ENCODE measurements around the gene LDLRAD4. TPM values are rescaled to one million over a fixed set of nuclear protein-coding genes. Genes with fewer than 3 reads are reported as not detected.

Gene LDLRAD4
- total and polyA plus RNA-seq, 2 donors (not counting 1 experiment from before 2014, with no cell fraction given): 13.9 to 35.7 TPM

- H3K4me2 ChIP-seq (replicated peaks; ENCODE audit: low read depth, low read length, poor library complexity, severe bottlenecking): no peak overlapping the region
- H3K27ac ChIP-seq (ENCODE audit: low read length in 2 of 2): no peak overlapping the region
- ATAC-seq (ENCODE audit: low read depth) (no peak), DNase-seq (no peak)
- intact Hi-C loops (cut with micrococcal nuclease): no loop called here
- WGBS (ENCODE audit: insufficient coverage): 84% methylated on average over 10 of the region's 10 CpGs
- POLR2A ChIA-PET: no interaction called here
- no peak overlapping the region for H3K4me3 ChIP-seq (ENCODE audit: control extremely low read depth in 1 of 5, extremely low read depth in 1 of 5, insufficient read depth in 1 of 5, low read depth in 2 of 5, low read length in 4 of 5)
- Mint-ChIP-seq H3K27ac (no peak overlapping the region), H3K27me3 (peaks cover 5% of the 10 kb centered on the region), H3K4me3 (no peak overlapping the region), H3K9me3 (ENCODE audit: insufficient read depth) (no peaks in the 10 kb centered on the region), H3K4me1 (peaks cover 15% of the 10 kb centered on the region)
- H3K79me2 ChIP-seq (ENCODE audit: control insufficient read depth, insufficient read depth, low read length): peaks cover 59% of the 10 kb centered on the region
- TF ChIP-seq EZH2 (IDR thresholded peaks at IDR 0.05; ENCODE audit: borderline replicate concordance, insufficient read depth, low read depth, low read length, poor library complexity, severe bottlenecking) (no peak), CTCF (IDR thresholded peaks at IDR 0.05) (no peak)
- peaks cover 0 to 4% of the 10 kb centered on the region in 2 experiments for H3K36me3 ChIP-seq (replicated peaks in 1 of 2; ENCODE audit: control extremely low read depth in 1 of 2, control insufficient read depth in 1 of 2, extremely low read depth in 1 of 2, insufficient read depth in 2 of 2, low read length in 1 of 2)
- H3K27me3 ChIP-seq (replicated peaks in 1 of 4; ENCODE audit: control extremely low read depth in 1 of 4, control insufficient read depth in 3 of 4, insufficient read depth in 4 of 4, low read length in 3 of 4): no peaks in the 10 kb centered on the region
- CTCF ChIA-PET: interaction anchor here (1.6 to 3.3 kb wide), 2 partner anchors 10 to 11 kb away, joined by 3 to 26 read pairs; no protein-coding TSS in a partner anchor
- H3K9ac ChIP-seq (ENCODE audit: low read length): no peak overlapping the region
- H3K4me1 ChIP-seq (ENCODE audit: control insufficient read depth in 2 of 2, insufficient read depth in 2 of 2, low read length in 2 of 2): peaks cover 20 to 21% of the 10 kb centered on the region in 2 donors
- H4K20me1 ChIP-seq (ENCODE audit: control insufficient read depth, insufficient read depth, low read length, poor library complexity, severe bottlenecking): no peaks in the 10 kb centered on the region
- H2AFZ ChIP-seq (ENCODE audit: insufficient read depth, low read depth, low read length, poor library complexity, severe bottlenecking): no peak overlapping the region
- peaks cover 0 to 15% (median 4%) of the 10 kb centered on the region in 3 donors for H3K9me3 ChIP-seq (ENCODE audit: control extremely low read depth in 1 of 3, control insufficient read depth in 2 of 3, insufficient read depth in 1 of 3, low read length in 2 of 3)
Observed at GRCh38 chr18:13547347-13547746, 328.8 kb downstream of the LDLRAD4 start.

GRCh38 chr18:13548106-13548819 lies 329.7 kb downstream of the LDLRAD4 start:
- Histone ChIP-seq H3K79me2 (ENCODE audit: control insufficient read depth, insufficient read depth, low read length) (peaks cover 54% of the 10 kb centered on the region), H3K36me3 (replicated peaks in 1 of 2; ENCODE audit: control extremely low read depth in 1 of 2, control insufficient read depth in 1 of 2, extremely low read depth in 1 of 2, insufficient read depth in 2 of 2, low read length in 1 of 2) (peaks cover 0 to 3% of the 10 kb centered on the region in 2 experiments), H3K27ac (ENCODE audit: low read length in 2 of 2) (no peak overlapping the region), H3K27me3 (replicated peaks in 1 of 4; ENCODE audit: control extremely low read depth in 1 of 4, control insufficient read depth in 3 of 4, insufficient read depth in 4 of 4, low read length in 3 of 4) (no peaks in the 10 kb centered on the region), H3K4me3 (ENCODE audit: control extremely low read depth in 1 of 5, extremely low read depth in 1 of 5, insufficient read depth in 1 of 5, low read depth in 2 of 5, low read length in 4 of 5) (no peak overlapping the region), H4K20me1 (ENCODE audit: control insufficient read depth, insufficient read depth, low read length, poor library complexity, severe bottlenecking) (no peaks in the 10 kb centered on the region), H3K4me1 (ENCODE audit: control insufficient read depth in 2 of 2, insufficient read depth in 2 of 2, low read length in 2 of 2) (peaks cover 20 to 21% of the 10 kb centered on the region in 2 donors), H3K4me2 (replicated peaks; ENCODE audit: low read depth, low read length, poor library complexity, severe bottlenecking) (peak overlapping the region; percentile 63), H3K9ac (ENCODE audit: low read length) (no peak overlapping the region), H2AFZ (ENCODE audit: insufficient read depth, low read depth, low read length, poor library complexity, severe bottlenecking) (no peak overlapping the region), H3K9me3 (ENCODE audit: control extremely low read depth in 1 of 3, control insufficient read depth in 2 of 3, insufficient read depth in 1 of 3, low read length in 2 of 3) (peaks cover 0 to 15% (median 4%) of the 10 kb centered on the region in 3 donors)
- TF ChIP-seq CTCF (IDR thresholded peaks at IDR 0.05) (no peak), EZH2 (IDR thresholded peaks at IDR 0.05; ENCODE audit: borderline replicate concordance, insufficient read depth, low read depth, low read length, poor library complexity, severe bottlenecking) (no peak)
- ATAC-seq (ENCODE audit: low read depth) (no peak), DNase-seq (no peak)
- Mint-ChIP-seq H3K4me3 (no peak overlapping the region), H3K27me3 (peaks cover 5% of the 10 kb centered on the region), H3K9me3 (ENCODE audit: insufficient read depth) (no peaks in the 10 kb centered on the region), H3K27ac (no peak overlapping the region), H3K4me1 (peaks cover 15% of the 10 kb centered on the region)
- ChIA-PET CTCF (interaction anchor here (1.2 to 3.3 kb wide), 2 partner anchors 10 to 76 kb away, joined by 3 to 26 read pairs; no protein-coding TSS in a partner anchor), POLR2A (no interaction called here)
- intact Hi-C loops (cut with micrococcal nuclease): no loop called here
- 100% methylated on average over 4 of the region's 5 CpGs for WGBS (ENCODE audit: insufficient coverage)
